ENCODE data around the gene EFHC1. TPM values are rescaled to one million over a fixed set of nuclear protein-coding genes. Genes with fewer than 3 reads are reported as not detected.
A peak's percentile ranks its signal among the peaks of the same experiment; 100 is the strongest.

The EFHC1 gene
- total and polyA plus RNA-seq, 10 donors: 9.3 to 40.3 (median 16.8) TPM

GRCh38 chr6:52547647-52548352 is 127.7 kb downstream of the EFHC1 start:
- no peak for DNase-seq
- TF ChIP-seq POLR2A (IDR thresholded peaks at IDR 0.05) (no peak), CTCF (IDR thresholded peaks at IDR 0.05 in 8 of 11, conservative IDR thresholded peaks at IDR 0.05 in 3 of 11) (no peak), POLR2AphosphoS5 (IDR thresholded peaks at IDR 0.05) (no peak)
- H3K27ac ChIP-seq: peak overlapping the region in 2 of 8 donors; percentile 51 to 67
- peaks cover 0 to 7% (median 0%) of the 10 kb centered on the region in 6 donors for H3K36me3 ChIP-seq
- H3K4me3 ChIP-seq: no peak overlapping the region
- 73 to 88% (median 83%) methylated on average over 9 of the region's 9 CpGs for WGBS, 5 donors
- no peaks in the 10 kb centered on the region for H3K9me3 ChIP-seq
- H3K27me3 ChIP-seq (replicated peaks in 1 of 7): no peaks in the 10 kb centered on the region
- intact Hi-C loops (cut with DNase I; ENCODE audit: low total_unique reads): no loop called here
- peaks cover 23 to 100% (median 61%) of the 10 kb centered on the region in 6 donors for H3K4me1 ChIP-seq

- Histone ChIP-seq H3K9me3 (no peaks in the 10 kb centered on the region), H3K36me3 (peaks cover 0 to 7% (median 0%) of the 10 kb centered on the region in 6 donors), H3K27ac (no peak overlapping the region), H3K27me3 (replicated peaks in 1 of 7) (no peaks in the 10 kb centered on the region), H3K4me1 (peaks cover 18 to 98% (median 60%) of the 10 kb centered on the region in 6 donors), H3K4me3 (no peak overlapping the region)
- no peak for DNase-seq
- intact Hi-C loops (cut with DNase I; ENCODE audit: low total_unique reads): no loop called here
- TF ChIP-seq CTCF (IDR thresholded peaks at IDR 0.05 in 8 of 11, conservative IDR thresholded peaks at IDR 0.05 in 3 of 11) (no peak), POLR2A (IDR thresholded peaks at IDR 0.05) (no peak), POLR2AphosphoS5 (IDR thresholded peaks at IDR 0.05) (no peak)
- 74 to 93% (median 88%) methylated on average over 7 of the region's 7 CpGs for WGBS, 5 donors
These were observed 128.2 kb downstream of the EFHC1 start for GRCh38 chr6:52548353-52548713.

- H3K4me3 ChIP-seq: no peak overlapping the region
- H3K27ac ChIP-seq: no peak overlapping the region
- 88 to 98% (median 91%) methylated on average over 5 of the region's 5 CpGs for WGBS, 5 donors
- no peaks in the 10 kb centered on the region for H3K27me3 ChIP-seq (replicated peaks in 1 of 7)
- H3K4me1 ChIP-seq: peaks cover 11 to 92% (median 55%) of the 10 kb centered on the region in 6 donors
- no peak for DNase-seq
- TF ChIP-seq CTCF (IDR thresholded peaks at IDR 0.05 in 8 of 11, conservative IDR thresholded peaks at IDR 0.05 in 3 of 11): no peak
- no peak for TF ChIP-seq POLR2A (IDR thresholded peaks at IDR 0.05)
- TF ChIP-seq POLR2AphosphoS5 (IDR thresholded peaks at IDR 0.05): no peak
- intact Hi-C loops (cut with DNase I; ENCODE audit: low total_unique reads): no loop called here
- H3K36me3 ChIP-seq: peaks cover 0 to 6% (median 0%) of the 10 kb centered on the region in 6 donors
- no peaks in the 10 kb centered on the region for H3K9me3 ChIP-seq
These were observed 128.9 kb downstream of the EFHC1 start for GRCh38 chr6:52548999-52549398.

- intact Hi-C loops (cut with DNase I; ENCODE audit: low total_unique reads): no loop called here
- H3K27me3 ChIP-seq (replicated peaks in 1 of 7): no peaks in the 10 kb centered on the region
- no peaks in the 10 kb centered on the region for H3K9me3 ChIP-seq
- TF ChIP-seq POLR2A (IDR thresholded peaks at IDR 0.05): no peak
- TF ChIP-seq POLR2AphosphoS5 (IDR thresholded peaks at IDR 0.05): no peak
- TF ChIP-seq CTCF (IDR thresholded peaks at IDR 0.05 in 8 of 11, conservative IDR thresholded peaks at IDR 0.05 in 3 of 11): no peak
- H3K27ac ChIP-seq: no peak overlapping the region
- peaks cover 7 to 88% (median 50%) of the 10 kb centered on the region in 6 donors for H3K4me1 ChIP-seq
- no peak overlapping the region for H3K4me3 ChIP-seq
- no peak for DNase-seq
- 44 to 80% (median 70%) methylated on average over 4 of the region's 4 CpGs for WGBS, 5 donors
- peaks cover 0 to 6% (median 0%) of the 10 kb centered on the region in 6 donors for H3K36me3 ChIP-seq
These were observed 129.3 kb downstream of the EFHC1 start for GRCh38 chr6:52549428-52549827.
